CD4-positive, CD25-positive, alpha-beta regulatory T cell (primary cell): Measurements from ENCODE around the gene FMR1. TPM values are rescaled to one million over a fixed set of nuclear protein-coding genes. Genes with fewer than 3 reads are reported as not detected.

Source experiments
- ATAC-seq, 2 donors: fragments of 150-1000 bp; cut with Tn5 transposase; one replicate each; pipeline ENCODE4 v1.10.0; 2021; ENCODE audit warnings: low read depth in 2 of 2, moderate number of reproducible peaks in 2 of 2, moderate library complexity in 1 of 2
- DNase-seq, 3 donors: peaks; one replicate each; pipeline versions ENCODE4 v3.0.0 to v3.0.0-alpha.2; 2012 to 2022; ENCODE audit warnings: mixed read lengths in 1 of 3
- H3K27ac ChIP-seq: one replicate; pipeline ENCODE4 v1.7.0; 2013; ENCODE audit warnings: mild to moderate bottlenecking, low read length; ENCODE audit not compliant: insufficient read depth, poor library complexity, severe bottlenecking
- H3K27me3 ChIP-seq: one replicate; pipeline ENCODE4 v1.7.0; 2013; ENCODE audit warnings: low read length; ENCODE audit not compliant: control insufficient read depth, insufficient read depth
- H3K36me3 ChIP-seq: one replicate; pipeline ENCODE4 v1.7.0; 2013; ENCODE audit warnings: mild to moderate bottlenecking, low read length, moderate library complexity; ENCODE audit not compliant: control insufficient read depth, insufficient read depth
- H3K4me1 ChIP-seq: 2 replicates; pipeline ENCODE4 v1.7.0; 2013; ENCODE audit warnings: mild to moderate bottlenecking, low read length; ENCODE audit not compliant: insufficient read depth, control insufficient read depth, poor library complexity, severe bottlenecking
- H3K4me3 ChIP-seq: one replicate; pipeline ENCODE4 v1.7.0; 2013; ENCODE audit warnings: low read depth, mild to moderate bottlenecking, low read length, moderate library complexity
- H3K9me3 ChIP-seq, 2 experiments: 1 replicate in 1 of 2; 2 replicates in 1 of 2; pipeline ENCODE4 v1.7.0; 2013; ENCODE audit warnings: low read length in 2 of 2, mild to moderate bottlenecking in 1 of 2, moderate library complexity in 1 of 2; ENCODE audit not compliant: control insufficient read depth in 2 of 2
- H3K27ac Mint-ChIP-seq, 3 donors: one replicate each; pipeline ENCODE4 v1.8.0; 2020 to 2022; ENCODE audit warnings: mild to moderate bottlenecking in 3 of 3, mixed read lengths in 3 of 3, moderate library complexity in 2 of 3
- H3K27me3 Mint-ChIP-seq: one replicate; pipeline ENCODE4 v1.8.0; 2022; ENCODE audit warnings: mild to moderate bottlenecking, mixed read lengths
- H3K36me3 Mint-ChIP-seq: one replicate; pipeline ENCODE4 v1.8.0; 2020; ENCODE audit warnings: mixed read lengths
- H3K4me1 Mint-ChIP-seq, 4 donors: one replicate each; pipeline ENCODE4 v1.8.0; 2020 to 2022; ENCODE audit warnings: mixed read lengths in 4 of 4, mild to moderate bottlenecking in 1 of 4
- H3K4me3 Mint-ChIP-seq, 4 donors: one replicate each; pipeline ENCODE4 v1.8.0; 2020 to 2022; ENCODE audit warnings: mild to moderate bottlenecking in 4 of 4, mixed read lengths in 4 of 4, moderate library complexity in 3 of 4
- H3K9me3 Mint-ChIP-seq, 7 donors: one replicate each; pipeline ENCODE4 v1.8.0; 2020 to 2022; ENCODE audit warnings: mixed read lengths in 7 of 7, mild to moderate bottlenecking in 3 of 7, moderate library complexity in 2 of 7
- polyA plus RNA-seq, 4 donors: library from polyadenylated mRNA; unstranded; fragments of 300-500 nt; fragmentation: Illumina TruSeq; gene quantifications; one replicate each; pipeline ENCODE4 v1.2.3, GENCODE V29; 2021
- total RNA-seq: library from RNA; stranded (reverse); gene quantifications from one replicate; pipeline ENCODE4 v1.2.3, GENCODE V29; 2022

The FMR1 gene
- total and polyA plus RNA-seq, 5 donors from 2014 or later: 5.6 to 89.5 (median 9.3) TPM

GRCh38 chrX:147893741-147894140, 18.0 kb upstream of the FMR1 start:
- Mint-ChIP-seq H3K9me3 (peaks cover 0 to 2% (median 0%) of the 10 kb centered on the region in 7 donors), H3K36me3 (no peaks in the 10 kb centered on the region), H3K27me3 (no peaks in the 10 kb centered on the region), H3K27ac (no peak overlapping the region), H3K4me1 (peaks cover 0 to 3% (median 0%) of the 10 kb centered on the region in 4 donors), H3K4me3 (no peak overlapping the region)
- H3K4me1 ChIP-seq: no peaks in the 10 kb centered on the region
- H3K27ac ChIP-seq: no peak overlapping the region
- H3K36me3 ChIP-seq: no peaks in the 10 kb centered on the region
- DNase-seq (no peak), ATAC-seq (no peak)
- no peaks in the 10 kb centered on the region for H3K27me3 ChIP-seq
- peaks cover 0 to 2% of the 10 kb centered on the region in 2 experiments for H3K9me3 ChIP-seq
- H3K4me3 ChIP-seq: no peak overlapping the region

GRCh38 chrX:147894366-147894963, 17.3 kb upstream of the FMR1 start:
- H3K4me3 ChIP-seq: no peak overlapping the region
- ATAC-seq: no peak
- no peaks in the 10 kb centered on the region for H3K9me3 ChIP-seq
- Mint-ChIP-seq H3K27me3 (no peaks in the 10 kb centered on the region), H3K27ac (no peak overlapping the region), H3K9me3 (peaks cover 0 to 2% (median 0%) of the 10 kb centered on the region in 7 donors), H3K4me1 (peaks cover 0 to 3% (median 0%) of the 10 kb centered on the region in 4 donors), H3K36me3 (no peaks in the 10 kb centered on the region), H3K4me3 (no peak overlapping the region)
- H3K27me3 ChIP-seq: no peaks in the 10 kb centered on the region
- no peak overlapping the region for H3K27ac ChIP-seq
- no peaks in the 10 kb centered on the region for H3K36me3 ChIP-seq
- DNase-seq: no peak
- no peaks in the 10 kb centered on the region for H3K4me1 ChIP-seq

GRCh38 chrX:147897117-147897516, 14.6 kb upstream of the FMR1 start:
- H3K4me1 Mint-ChIP-seq: peaks cover 0 to 10% (median 4%) of the 10 kb centered on the region in 4 donors
- no peak overlapping the region for H3K27ac Mint-ChIP-seq
- H3K4me1 ChIP-seq: no peaks in the 10 kb centered on the region
- H3K27me3 ChIP-seq: no peaks in the 10 kb centered on the region
- DNase-seq (no peak), ATAC-seq (no peak)
- no peak overlapping the region for H3K4me3 ChIP-seq
- no peaks in the 10 kb centered on the region for H3K36me3 ChIP-seq
- H3K4me3 Mint-ChIP-seq: no peak overlapping the region
- peaks cover 0 to 3% (median 0%) of the 10 kb centered on the region in 7 donors for H3K9me3 Mint-ChIP-seq
- H3K27ac ChIP-seq: no peak overlapping the region
- H3K36me3 Mint-ChIP-seq: no peaks in the 10 kb centered on the region
- no peaks in the 10 kb centered on the region for H3K27me3 Mint-ChIP-seq
- H3K9me3 ChIP-seq: no peaks in the 10 kb centered on the region

GRCh38 chrX:147898951-147899350, 12.8 kb upstream of the FMR1 start:
- Histone ChIP-seq H3K4me3 (no peak overlapping the region), H3K9me3 (no peaks in the 10 kb centered on the region), H3K36me3 (no peaks in the 10 kb centered on the region), H3K27ac (no peak overlapping the region), H3K27me3 (no peaks in the 10 kb centered on the region), H3K4me1 (no peaks in the 10 kb centered on the region)
- Mint-ChIP-seq H3K4me1 (peaks cover 0 to 10% (median 4%) of the 10 kb centered on the region in 4 donors), H3K36me3 (no peaks in the 10 kb centered on the region), H3K9me3 (peaks cover 0 to 3% (median 0%) of the 10 kb centered on the region in 7 donors), H3K4me3 (no peak overlapping the region), H3K27ac (no peak overlapping the region), H3K27me3 (no peaks in the 10 kb centered on the region)
- DNase-seq (no peak), ATAC-seq (no peak)

- Histone ChIP-seq H3K9me3 (no peaks in the 10 kb centered on the region), H3K27me3 (no peaks in the 10 kb centered on the region), H3K4me3 (no peak overlapping the region), H3K4me1 (no peaks in the 10 kb centered on the region), H3K36me3 (no peaks in the 10 kb centered on the region), H3K27ac (no peak overlapping the region)
- ATAC-seq (no peak), DNase-seq (no peak)
- H3K9me3 Mint-ChIP-seq: peaks cover 0 to 3% (median 0%) of the 10 kb centered on the region in 7 donors
- H3K36me3 Mint-ChIP-seq: no peaks in the 10 kb centered on the region
- H3K4me3 Mint-ChIP-seq: no peak overlapping the region
- H3K4me1 Mint-ChIP-seq: peaks cover 0 to 10% (median 4%) of the 10 kb centered on the region in 4 donors
- no peaks in the 10 kb centered on the region for H3K27me3 Mint-ChIP-seq
- H3K27ac Mint-ChIP-seq: no peak overlapping the region
Observed at GRCh38 chrX:147899379-147900114, 12.2 kb upstream of the FMR1 start.

DNA sequence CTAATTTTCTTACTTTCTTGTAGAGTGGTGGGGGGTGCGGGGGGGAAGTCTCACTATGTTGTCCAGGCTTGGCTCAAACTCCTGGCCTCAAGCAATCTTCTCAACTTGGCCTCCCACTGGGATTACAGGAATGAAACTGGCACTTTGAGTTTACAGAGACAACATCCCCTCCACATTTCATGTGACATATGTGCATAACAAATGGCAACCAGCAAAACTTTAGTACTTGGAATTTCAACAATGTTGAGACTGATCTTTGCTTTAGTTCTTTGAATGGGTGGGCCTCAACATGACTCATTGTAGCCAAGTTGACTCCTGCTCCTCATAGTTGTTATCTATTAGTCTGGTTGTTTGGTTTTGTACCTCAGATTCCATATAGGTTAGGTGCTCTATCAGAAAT, 11.4 kb upstream of the FMR1 start:
- Mint-ChIP-seq H3K9me3 (peaks cover 0 to 2% (median 0%) of the 10 kb centered on the region in 7 donors), H3K27me3 (no peaks in the 10 kb centered on the region), H3K4me3 (no peak overlapping the region), H3K27ac (no peak overlapping the region), H3K4me1 (peaks cover 0 to 10% (median 4%) of the 10 kb centered on the region in 4 donors), H3K36me3 (no peaks in the 10 kb centered on the region)
- Histone ChIP-seq H3K27me3 (no peaks in the 10 kb centered on the region), H3K9me3 (no peaks in the 10 kb centered on the region), H3K36me3 (no peaks in the 10 kb centered on the region), H3K4me1 (no peaks in the 10 kb centered on the region), H3K27ac (no peak overlapping the region), H3K4me3 (no peak overlapping the region)
- ATAC-seq: no peak
- DNase-seq: no peak

DNA sequence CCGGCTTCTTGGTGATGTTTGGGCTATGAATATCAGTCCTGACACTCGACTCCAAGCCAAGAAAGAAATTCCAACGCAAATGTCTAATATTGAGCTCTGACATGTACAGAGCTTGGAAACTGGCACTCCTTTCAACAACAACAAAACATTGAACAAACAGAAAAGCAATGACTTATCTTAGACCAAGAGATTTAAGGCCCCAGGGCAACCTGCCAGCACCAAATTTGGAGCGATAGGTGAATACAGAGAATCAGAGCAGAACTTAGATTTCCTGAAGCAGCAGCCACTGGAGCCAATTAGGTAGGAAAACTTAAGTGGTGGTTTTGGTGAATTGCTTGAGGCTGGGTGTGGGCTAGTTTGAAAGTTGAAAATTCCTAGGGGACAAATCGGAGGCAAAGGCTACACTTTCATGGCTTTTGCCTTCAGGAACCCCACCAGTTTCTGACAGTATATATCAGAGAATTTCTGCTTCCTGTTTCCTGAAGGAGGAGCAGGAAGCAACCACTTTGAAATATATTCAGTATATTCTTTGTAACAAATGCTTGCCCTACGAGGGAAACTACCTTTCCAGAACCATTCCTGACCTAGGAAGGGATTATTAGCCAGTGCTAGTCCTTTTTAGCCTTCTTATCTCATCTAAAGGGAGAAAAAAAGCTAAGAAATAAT, 10.1 kb upstream of the FMR1 start:
- H3K4me3 Mint-ChIP-seq: no peak overlapping the region
- H3K27me3 Mint-ChIP-seq: no peaks in the 10 kb centered on the region
- ATAC-seq (no peak), DNase-seq (no peak)
- H3K27ac Mint-ChIP-seq: no peak overlapping the region
- H3K36me3 ChIP-seq: no peaks in the 10 kb centered on the region
- H3K4me3 ChIP-seq: no peak overlapping the region
- no peak overlapping the region for H3K27ac ChIP-seq
- no peaks in the 10 kb centered on the region for H3K4me1 ChIP-seq
- peaks cover 0 to 2% (median 0%) of the 10 kb centered on the region in 7 donors for H3K9me3 Mint-ChIP-seq
- H3K27me3 ChIP-seq: no peaks in the 10 kb centered on the region
- peaks cover 0 to 7% (median 4%) of the 10 kb centered on the region in 4 donors for H3K4me1 Mint-ChIP-seq
- H3K9me3 ChIP-seq: no peaks in the 10 kb centered on the region
- H3K36me3 Mint-ChIP-seq: no peaks in the 10 kb centered on the region
